H1 (cell line): ENCODE data around the gene SLC35A2. TPM values are rescaled to one million over a fixed set of nuclear protein-coding genes. Genes with fewer than 3 reads are reported as not detected.
A peak's percentile ranks its signal among the peaks of the same experiment; 100 is the strongest.

Source experiments
- CTCF ChIA-PET: fragments of 300-600 bp; sonication (Branson Sonifier 250); formaldehyde crosslinking; loops from one replicate; lab custom pipeline; 2021; ENCODE audit not compliant: partially characterized antibody; lab: Charles Lee
- POLR2A ChIA-PET: fragments of 300-600 bp; sonication (Branson Sonifier 250); formaldehyde crosslinking; loops from one replicate; lab custom pipeline; 2021; ENCODE audit warnings: inconsistent platforms; ENCODE audit not compliant: partially characterized antibody; lab: Charles Lee
- DNase-seq, 2 experiments: peaks; one replicate each; pipeline versions ENCODE4 v3.0.0 to v3.0.0-alpha.2; 2010 to 2022; ENCODE audit warnings: low spot score in 2 of 2, low read depth in 1 of 2, mixed read lengths in 1 of 2
- FAIRE-seq: peaks from 2 replicates; lab custom pipeline; 2011; peaks lifted over from hg19 to GRCh38; lab: Jason Lieb, UNC
- H2AFZ ChIP-seq: 2 replicates; pipeline ENCODE4 v1.8.1; 2012; ENCODE audit warnings: low read length, inconsistent platforms
- H2AK5ac ChIP-seq: 2 replicates; pipeline ENCODE4 v1.6.1; 2013; ENCODE audit warnings: low read depth, low read length
- H2BK120ac ChIP-seq: replicated peaks from 2 replicates; pipeline ENCODE3; 2013; ENCODE audit warnings: low read depth, low read length, inconsistent platforms
- H2BK12ac ChIP-seq: 2 replicates; pipeline ENCODE4 v1.6.1; 2013; ENCODE audit warnings: low read depth, low read length
- H2BK15ac ChIP-seq: 2 replicates; pipeline ENCODE4 v1.6.1; 2013; ENCODE audit warnings: low read length
- H2BK20ac ChIP-seq: 2 replicates; pipeline ENCODE4 v1.6.1; 2013; ENCODE audit warnings: low read length
- H2BK5ac ChIP-seq: 2 replicates; pipeline ENCODE4 v1.6.1; 2013; ENCODE audit warnings: low read depth, low read length
- H3K14ac ChIP-seq: 2 replicates; pipeline ENCODE4 v1.6.1; 2013; ENCODE audit warnings: inconsistent platforms; ENCODE audit not compliant: insufficient read length
- H3K18ac ChIP-seq: 2 replicates; pipeline ENCODE4 v1.6.1; 2013; ENCODE audit warnings: low read length; ENCODE audit errors: extremely low read depth
- H3K23ac ChIP-seq: 2 replicates; pipeline ENCODE4 v1.6.1; 2013; ENCODE audit warnings: inconsistent platforms; ENCODE audit not compliant: insufficient read length
- H3K23me2 ChIP-seq: 2 replicates; pipeline ENCODE4 v1.6.1; 2013; ENCODE audit warnings: low read depth, low read length
- H3K27ac ChIP-seq: 2 replicates; pipeline ENCODE4 v1.6.1; 2011; ENCODE audit warnings: low read depth, low read length, inconsistent platforms
- H3K27me3 ChIP-seq, 4 experiments: replicated peaks in 1 of 4; 1 replicate in 1 of 4; 2 replicates in 3 of 4; pipeline versions ENCODE4 v1.6.1 to v1.8.1; 2011 to 2013; ENCODE audit warnings: low read length in 3 of 4, mild to moderate bottlenecking in 3 of 4, inconsistent platforms in 2 of 4, mixed read lengths in 2 of 4, moderate library complexity in 1 of 4; ENCODE audit not compliant: control insufficient read depth in 3 of 4, insufficient read depth in 3 of 4; ENCODE audit errors: extremely low read depth in 1 of 4
- H3K36me3 ChIP-seq, 4 experiments: 2 replicates each; pipeline versions ENCODE4 v1.6.1 to v1.8.1; 2011 to 2013; ENCODE audit warnings: mild to moderate bottlenecking in 4 of 4, low read length in 3 of 4, moderate library complexity in 2 of 4, control low read depth in 1 of 4, inconsistent platforms in 1 of 4; ENCODE audit not compliant: insufficient read depth in 4 of 4, control insufficient read depth in 2 of 4
- H3K4ac ChIP-seq: replicated peaks from 2 replicates; pipeline ENCODE3; 2013; ENCODE audit warnings: low read length, low read depth, mixed read lengths, inconsistent platforms; ENCODE audit not compliant: insufficient read length
- H3K4me1 ChIP-seq, 4 experiments: replicated peaks in 1 of 4; 1 replicate in 1 of 4; 2 replicates in 3 of 4; pipeline versions ENCODE4 v1.6.1 to v1.8.1; 2011 to 2013; ENCODE audit warnings: low read length in 3 of 4, inconsistent platforms in 2 of 4, mixed read lengths in 1 of 4; ENCODE audit not compliant: insufficient read depth in 4 of 4, control insufficient read depth in 3 of 4
- H3K4me2 ChIP-seq, 2 experiments: 2 replicates each; pipeline versions ENCODE4 v1.6.1 to v1.8.1; 2011 to 2013; ENCODE audit warnings: low read depth in 2 of 2, low read length in 2 of 2, control low read depth in 1 of 2, inconsistent platforms in 1 of 2, mild to moderate bottlenecking in 1 of 2; ENCODE audit not compliant: insufficient read depth in 1 of 2
- H3K4me3 ChIP-seq, 4 experiments: fragments of 200-600, 300-600 bp in 1 of 4; sonication (generic), shearing (Covaris generic), sonication (Bioruptor Twin) in 1 of 4; 2 replicates each; pipeline versions ENCODE4 v1.5.1 to v1.8.1; 2011 to 2016; ENCODE audit warnings: low read length in 4 of 4, low read depth in 3 of 4, control low read depth in 2 of 4, inconsistent platforms in 2 of 4, mild to moderate bottlenecking in 2 of 4, mixed read lengths in 1 of 4, moderate library complexity in 1 of 4; ENCODE audit not compliant: insufficient read depth in 2 of 4; ENCODE audit errors: extremely low read depth in 1 of 4
- H3K56ac ChIP-seq: replicated peaks from 2 replicates; pipeline ENCODE3; 2013; ENCODE audit warnings: low read depth, mild to moderate bottlenecking, mixed read lengths, low read length, inconsistent platforms; ENCODE audit not compliant: insufficient read length
- H3K79me1 ChIP-seq: 2 replicates; pipeline ENCODE4 v1.6.1; 2013; ENCODE audit warnings: low read depth, low read length, control low read depth
- H3K79me2 ChIP-seq, 2 experiments: 2 replicates each; pipeline versions ENCODE4 v1.6.1 to v1.8.1; 2012 to 2013; ENCODE audit warnings: low read length in 2 of 2, mild to moderate bottlenecking in 2 of 2, inconsistent platforms in 1 of 2; ENCODE audit not compliant: insufficient read depth in 2 of 2, control insufficient read depth in 1 of 2
- H3K9ac ChIP-seq, 4 experiments: replicated peaks in 1 of 4; 1 replicate in 1 of 4; 2 replicates in 3 of 4; pipeline versions ENCODE4 v1.6.1 to v1.8.1; 2011 to 2013; ENCODE audit warnings: low read depth in 3 of 4, low read length in 3 of 4, control low read depth in 2 of 4, mild to moderate bottlenecking in 2 of 4, moderate library complexity in 2 of 4, inconsistent platforms in 1 of 4; ENCODE audit errors: extremely low read depth in 1 of 4
- H3K9me3 ChIP-seq, 2 experiments: 2 replicates each; pipeline versions ENCODE4 v1.6.1 to v1.8.1; 2012 to 2013; ENCODE audit warnings: mild to moderate bottlenecking in 2 of 2, moderate library complexity in 2 of 2, control low read depth in 1 of 2, inconsistent platforms in 1 of 2, low read depth in 1 of 2, low read length in 1 of 2, mixed read lengths in 1 of 2; ENCODE audit not compliant: insufficient read depth in 2 of 2
- H4K20me1 ChIP-seq, 2 experiments: replicated peaks in 1 of 2; 2 replicates each; pipeline versions ENCODE3 to v1.8.1; 2011 to 2013; ENCODE audit warnings: inconsistent platforms in 2 of 2, low read length in 2 of 2, mild to moderate bottlenecking in 1 of 2; ENCODE audit not compliant: insufficient read depth in 2 of 2, control insufficient read depth in 1 of 2
- H4K5ac ChIP-seq: 2 replicates; pipeline ENCODE4 v1.6.1; 2013; ENCODE audit warnings: low read length, low read depth, mixed read lengths, inconsistent platforms; ENCODE audit not compliant: insufficient read length
- H4K8ac ChIP-seq: 2 replicates; pipeline ENCODE4 v1.8.0; 2013; ENCODE audit warnings: mild to moderate bottlenecking, moderate library complexity, low read length, inconsistent platforms; ENCODE audit not compliant: insufficient read depth; ENCODE audit errors: extremely low read depth
- H4K91ac ChIP-seq: replicated peaks from 2 replicates; pipeline ENCODE3; 2013; ENCODE audit warnings: low read length, mixed read lengths, inconsistent platforms; ENCODE audit not compliant: insufficient read length
- ATF2 ChIP-seq: IDR thresholded peaks from 2 replicates; pipeline ENCODE4 v1.6.1; 2012; ENCODE audit warnings: low read length, inconsistent platforms
- BACH1 ChIP-seq: IDR thresholded peaks from 2 replicates; pipeline ENCODE4 v1.6.1; 2012; ENCODE audit warnings: low read length, improper control_type of control experiment
- BCL11A ChIP-seq, 2 experiments: IDR thresholded peaks; one replicate each; pipeline ENCODE4 v1.6.1; 2011; ENCODE audit warnings: low read depth in 2 of 2, low read length in 2 of 2, mild to moderate bottlenecking in 2 of 2
- GABPA ChIP-seq: IDR thresholded peaks from 2 replicates; pipeline ENCODE4 v1.6.1; 2011; ENCODE audit warnings: mild to moderate bottlenecking, low read length, moderate library complexity, borderline replicate concordance; ENCODE audit not compliant: insufficient read depth
- PHF8 ChIP-seq: fragments of 200-600 bp; sonication (generic); conservative IDR thresholded peaks from 2 replicates; pipeline ENCODE4 v1.7.1; 2012; ENCODE audit warnings: low read depth, mild to moderate bottlenecking, inconsistent platforms, low read length, moderate library complexity
- WGBS, 2 experiments: shearing (Covaris generic) in 1 of 2; methylation state at CpG; one replicate each; pipeline versions ENCODE4 v1.1.6 to v1.1.7; 2013 to 2015; ENCODE audit warnings: low lambda C conversion rate in 2 of 2, mixed read lengths in 2 of 2, inconsistent platforms in 1 of 2, low coverage in 1 of 2, missing lambda C conversion rate in 1 of 2; ENCODE audit not compliant: insufficient replicate concordance in 2 of 2, insufficient coverage in 1 of 2, insufficient read length in 1 of 2; ENCODE audit errors: extremely low coverage in 1 of 2, missing lambda C conversion rate in 1 of 2; 5-methylcytosine and 5-hydroxymethylcytosine counted together
- polyA plus RNA-seq, 7 experiments: library from polyadenylated mRNA; depleted of rRNA in 3 of 7; stranded (reverse) in 5 of 7; unstranded in 2 of 7; fragments of >200 nt in 5 of 7; fragments of 200-250 nt in 2 of 7; gene quantifications; 1 replicate in 5 of 7; 2 replicates in 1 of 7; 4 replicates in 1 of 7; pipeline versions ENCODE4 v1.2.1 to v1.2.3, GENCODE V29; 2011 to 2013; ENCODE audit warnings: missing spikeins in 2 of 7, mixed read lengths in 2 of 7
- total RNA-seq: library from RNA; stranded (reverse); fragmentation: NEBNext Ultra II Directional; extraction: Animal tissue kit (Norgen Biotek cat#: 25700); gene quantifications from 2 replicates; pipeline ENCODE4 v1.2.1, GENCODE V29; 2021

SLC35A2 gene
- total and polyA plus RNA-seq, 2 of the 8 experiments (the other 6 are each of a cell fraction or from before 2014, with no cell fraction given) = 21.4 to 48.3 TPM

GRCh38 chrX:48919360-48919841, 8.0 kb upstream of the SLC35A2 start:
- Histone ChIP-seq H3K4me1 (peaks cover 8 to 15% (median 13%) of the 10 kb centered on the region in 4 experiments; a peak in 6 of 7 replicates), H3K14ac (no peak overlapping the region), H2BK12ac (0 out of 2 replicates have a peak overlapping the region, but pooled peaks have one; percentile 84), H3K23ac (no peak overlapping the region), H4K91ac (peak overlapping the region; percentile 81), H3K4me3 (peak overlapping the region; percentile 52 to 96 (median 75)), H4K20me1 (peaks cover 10 to 20% of the 10 kb centered on the region in 2 experiments), H3K23me2 (peaks cover 11% of the 10 kb centered on the region), H2BK5ac (peak overlapping the region; percentile 96), H3K79me1 (no peaks in the 10 kb centered on the region), H3K4ac (no peak overlapping the region), H2AK5ac (peak overlapping the region; percentile 93; the same call in 1 of the 2 replicates), H2BK15ac (no peak overlapping the region), H3K9ac (peak overlapping the region in 3 of 4 experiments; percentile 60 to 83 (median 74); a peak in 6 of 7 replicates), H3K79me2 (peaks cover 16 to 61% of the 10 kb centered on the region in 2 experiments), H2AFZ (no peak overlapping the region), H3K18ac (no peak overlapping the region; the same call in 1 of the 2 replicates), H4K8ac (peak overlapping the region; percentile 95; the same call in 1 of the 2 replicates), H3K9me3 (no peaks in the 10 kb centered on the region; a peak in 1 of 4 replicates), H3K36me3 (peaks cover 4 to 41% (median 21%) of the 10 kb centered on the region in 4 experiments; a peak in 7 of 8 replicates), H3K27ac (peak overlapping the region; percentile 83), H3K27me3 (no peaks in the 10 kb centered on the region), H2BK20ac (no peak overlapping the region), H2BK120ac (peak overlapping the region; percentile 33), H3K4me2 (peak overlapping the region; percentile 79 to 94), H3K56ac (peak overlapping the region; percentile 46), H4K5ac (peak overlapping the region; percentile 68)
- peak; percentile 7 for FAIRE-seq
- 4% methylated on average over 13 of the region's 15 CpGs; no CpG with 5 or more reads in 1 of the 2 experiments for WGBS, 2 experiments
- ChIA-PET CTCF (interaction anchor here (2.2 kb wide), 1 partner anchor 27 kb away, joined by 6 read pairs; no protein-coding TSS in a partner anchor), POLR2A (interaction anchor here (0.6 to 30.9 kb wide), 8 partner anchors 9 to 1000 kb away, joined by 3 to 572 read pairs (median 4); partner anchors contain the start of genes PQBP1 and TIMM17B)
- TF ChIP-seq PHF8 = peak; percentile 18; the same call in 1 of the 2 replicates
- no peak for TF ChIP-seq GABPA
- TF ChIP-seq BACH1 = no peak
- TF ChIP-seq BCL11A (IDR thresholded peaks at IDR 0.05; ENCODE audit: low read depth in 2 of 2, low read length in 2 of 2) = no peak
- no peak for TF ChIP-seq ATF2
- DNase-seq = peak in 1 of 2 experiments; percentile 56
